Fibroblast of gingiva (primary cell): ENCODE results near the gene SRSF4.

Experiments
- DNase-seq: peaks from one replicate; pipeline ENCODE4 v3.0.0-alpha.2; 2011; ENCODE audit warnings: low read depth

The SRSF4 gene

GRCh38 chr1:29200906-29201594, 19.4 kb upstream of the SRSF4 start:
- no peak for DNase-seq

- DNase-seq, result no peak
Measured at GRCh38 chr1:29197993-29198392, 16.3 kb upstream of the SRSF4 start.

GRCh38 chr1:29197590-29197924, 15.9 kb upstream of the SRSF4 start:
- DNase-seq, result peak; percentile 39

- DNase-seq, result peak; percentile 80
Measured at GRCh38 chr1:29196863-29197589, 15.3 kb upstream of the SRSF4 start.

- no peak for DNase-seq
Measured at GRCh38 chr1:29195881-29196291, 14.2 kb upstream of the SRSF4 start.

- DNase-seq, result no peak
Measured at GRCh38 chr1:29193879-29194455, 12.3 kb upstream of the SRSF4 start.

GRCh38 chr1:29190718-29191117, 9.0 kb upstream of the SRSF4 start:
- no peak for DNase-seq

GRCh38 chr1:29186707-29187106, 5.0 kb upstream of the SRSF4 start:
- DNase-seq, result no peak

GRCh38 chr1:29186252-29186651, 4.6 kb upstream of the SRSF4 start:
- DNase-seq, result peak; percentile 8

GRCh38 chr1:29183287-29183686, 1.6 kb upstream of the SRSF4 start:
- DNase-seq, result no peak

- DNase-seq, result no peak
Measured at GRCh38 chr1:29180497-29181412, 945 bp downstream of the SRSF4 start.

- DNase-seq, result peak; percentile 75
Measured at GRCh38 chr1:29179641-29180184, 2.0 kb downstream of the SRSF4 start.

GRCh38 chr1:29177022-29177705, 4.5 kb downstream of the SRSF4 start:
- DNase-seq, result no peak

- peak; percentile 27 for DNase-seq
Measured at GRCh38 chr1:29176576-29176975, 5.1 kb downstream of the SRSF4 start.

GRCh38 chr1:29172415-29172939, 9.2 kb downstream of the SRSF4 start:
- no peak for DNase-seq

GRCh38 chr1:29171521-29171920, 10.2 kb downstream of the SRSF4 start:
- no peak for DNase-seq

- peak; percentile 79 for DNase-seq
Measured at GRCh38 chr1:29171089-29171488, 10.6 kb downstream of the SRSF4 start.

GRCh38 chr1:29169976-29170375, 11.7 kb downstream of the SRSF4 start:
- DNase-seq, result no peak

- DNase-seq, result no peak
Measured at GRCh38 chr1:29167904-29168303, 13.8 kb downstream of the SRSF4 start.

- peak; percentile 62 for DNase-seq
Measured at GRCh38 chr1:29166291-29166878, 15.3 kb downstream of the SRSF4 start.

- no peak for DNase-seq
Measured at GRCh38 chr1:29164588-29164987, 17.1 kb downstream of the SRSF4 start.
